GM18499 (cell line): ENCODE data around the gene SLC2A5.

Source experiments
- ATAC-seq: cut with Tn5 transposase; IDR thresholded peaks from one replicate; pipeline ENCODE4 v1.9.1; 2021; ENCODE audit warnings: moderate number of reproducible peaks; ENCODE audit not compliant: insufficient read depth, unreplicated experiment

Gene SLC2A5

GRCh38 chr1:8986814-8987190 lies 82.6 kb downstream of the SLC2A5 start:
- no peak for ATAC-seq

- no peak for ATAC-seq
These were observed 83.3 kb downstream of the SLC2A5 start for GRCh38 chr1:8985915-8986813.
